HepG2 (cell line): ENCODE measurements around the gene DGKB. TPM values are rescaled to one million over a fixed set of nuclear protein-coding genes. Genes with fewer than 3 reads are reported as not detected.

Experiments used
- ATAC-seq: fragments of 200-7000 bp; cut with Tn5 transposase; 3 replicates; pipeline ENCODE4 v1.9.1; 2020; ENCODE audit warnings: mild to moderate bottlenecking, moderate library complexity
- BruUV-seq: library from RNA; stranded (reverse); fragments of 400-500 nt; replicated peaks from 2 replicates; lab custom pipeline; 2021; lab: Mats Ljungman, UMichigan
- CTCF ChIA-PET: fragments of 300-600 bp; formaldehyde crosslinking; extraction: SDS; loops from one replicate; lab custom pipeline; 2021; ENCODE audit warnings: low total read pairs, inconsistent platforms, low intra/inter-chr PET ratio; lab: Yijun Ruan, JAX
- POLR2A ChIA-PET: fragments of 350-600 bp; sonication (Branson Sonifier 250); formaldehyde crosslinking; loops from one replicate; lab custom pipeline; 2020; ENCODE audit warnings: antibody characterized with exemption, inconsistent platforms; lab: Yijun Ruan, JAX
- DNase-seq: peaks from one replicate; pipeline ENCODE4 v3.0.0-alpha.2; 2015; ENCODE audit warnings: low spot score
- FAIRE-seq: peaks from 3 replicates; lab custom pipeline; 2011; peaks lifted over from hg19 to GRCh38; lab: Jason Lieb, UNC
- H2AFZ ChIP-seq: one replicate; pipeline ENCODE4 v1.6.1; 2011; ENCODE audit warnings: low read length, inconsistent platforms
- H3K27ac ChIP-seq: fragments of 300-600 bp; 3 replicates; pipeline ENCODE4 v1.8.0; 2011; ENCODE audit warnings: mixed run types, mild to moderate bottlenecking, mixed read lengths, low read length, inconsistent platforms; ENCODE audit not compliant: insufficient read depth; ENCODE audit errors: extremely low read length
- H3K27me3 ChIP-seq, 2 experiments: fragments of 200-600 bp in 1 of 2; 2 replicates in 1 of 2; 3 replicates in 1 of 2; pipeline versions ENCODE4 v1.6.0 to v1.8.0; 2011; ENCODE audit warnings: low read length in 2 of 2, mild to moderate bottlenecking in 2 of 2, moderate library complexity in 2 of 2, inconsistent platforms in 1 of 2; ENCODE audit not compliant: insufficient read depth in 2 of 2, control insufficient read depth in 1 of 2
- H3K36me3 ChIP-seq, 2 experiments: fragments of 200-600 bp in 1 of 2; replicated peaks in 1 of 2; 2 replicates in 1 of 2; 3 replicates in 1 of 2; pipeline versions ENCODE4 v1.5.1 to v1.8.0; 2011; ENCODE audit warnings: low read length in 2 of 2, inconsistent platforms in 1 of 2; ENCODE audit not compliant: insufficient read depth in 2 of 2, control insufficient read depth in 1 of 2
- H3K4me1 ChIP-seq: 2 replicates; pipeline ENCODE4 v1.5.1; 2012; ENCODE audit warnings: low read length, inconsistent platforms; ENCODE audit not compliant: insufficient read depth
- H3K4me2 ChIP-seq: 2 replicates; pipeline ENCODE4 v1.6.0; 2011; ENCODE audit warnings: low read depth, low read length, inconsistent platforms
- H3K4me3 ChIP-seq, 3 experiments: fragments of 200-600 bp in 1 of 3; sonication (generic), shearing (Covaris generic) in 1 of 3; replicated peaks in 1 of 3; 2 replicates each; pipeline ENCODE4 v1.5.1; 2011 to 2016; ENCODE audit warnings: low read length in 3 of 3, inconsistent platforms in 2 of 3, low read depth in 2 of 3, mild to moderate bottlenecking in 2 of 3, control low read depth in 1 of 3, mixed read lengths in 1 of 3; ENCODE audit not compliant: insufficient read depth in 1 of 3
- H3K79me2 ChIP-seq: one replicate; pipeline ENCODE4 v1.6.1; 2011; ENCODE audit warnings: low read length, inconsistent platforms; ENCODE audit not compliant: insufficient read depth
- H3K9ac ChIP-seq: 2 replicates; pipeline ENCODE4 v1.6.0; 2011; ENCODE audit warnings: mild to moderate bottlenecking, low read depth, low read length, inconsistent platforms; ENCODE audit not compliant: insufficient read depth
- H3K9me3 ChIP-seq: 2 replicates; pipeline ENCODE4 v1.5.1; 2012; ENCODE audit warnings: mild to moderate bottlenecking, low read length
- H4K20me1 ChIP-seq: 2 replicates; pipeline ENCODE4 v1.6.0; 2011; ENCODE audit warnings: inconsistent platforms, mild to moderate bottlenecking, low read length, moderate library complexity; ENCODE audit not compliant: insufficient read depth
- ATF3 ChIP-seq: sonication (generic); formaldehyde crosslinking; IDR thresholded peaks from 2 replicates; pipeline ENCODE4 v1.4.0; 2020; ENCODE audit warnings: missing genetic modification reagents
- KDM1A ChIP-seq: IDR thresholded peaks from 2 replicates; pipeline ENCODE4 v1.6.1; 2016; ENCODE audit warnings: missing compliant biosample characterization
- MYNN ChIP-seq: sonication (generic); formaldehyde crosslinking; IDR thresholded peaks from 2 replicates; pipeline ENCODE4 v1.4.0; 2020; ENCODE audit warnings: mild to moderate bottlenecking, low read depth, missing genetic modification reagents
- NFKB2 ChIP-seq: sonication (generic); formaldehyde crosslinking; IDR thresholded peaks from 2 replicates; pipeline ENCODE4 v1.4.0; 2020; ENCODE audit warnings: missing genetic modification reagents, borderline replicate concordance
- RARG ChIP-seq: sonication (generic); formaldehyde crosslinking; IDR thresholded peaks from 2 replicates; pipeline ENCODE4 v1.4.0; 2020; ENCODE audit warnings: low read depth, mild to moderate bottlenecking, missing genetic modification reagents
- TERF1 ChIP-seq: sonication (generic); formaldehyde crosslinking; IDR thresholded peaks from 2 replicates; pipeline ENCODE4 v1.8.0; 2022; ENCODE audit warnings: mild to moderate bottlenecking, missing genetic modification reagents, moderate library complexity
- ZBTB44 ChIP-seq: sonication (generic); formaldehyde crosslinking; IDR thresholded peaks from 2 replicates; pipeline ENCODE4 v1.4.0; 2020; ENCODE audit warnings: missing genetic modification reagents
- ZFX ChIP-seq: sonication (generic); formaldehyde crosslinking; IDR thresholded peaks from 2 replicates; pipeline ENCODE4 v1.4.0; 2020; ENCODE audit warnings: mild to moderate bottlenecking, low read depth, missing genetic modification reagents, moderate library complexity
- ZNF138 ChIP-seq: sonication (generic); formaldehyde crosslinking; IDR thresholded peaks from 2 replicates; pipeline ENCODE4 v1.5.0; 2020; ENCODE audit warnings: mild to moderate bottlenecking, low read depth, missing genetic modification reagents
- ZNF446 ChIP-seq: sonication (generic); formaldehyde crosslinking; IDR thresholded peaks from 2 replicates; pipeline ENCODE4 v1.5.0; 2020; ENCODE audit warnings: mild to moderate bottlenecking, missing genetic modification reagents
- ZNF513 ChIP-seq: sonication (generic); formaldehyde crosslinking; conservative IDR thresholded peaks from 2 replicates; pipeline ENCODE4 v1.5.0; 2020; ENCODE audit warnings: missing genetic modification reagents
- ZNF572 ChIP-seq: sonication (generic); formaldehyde crosslinking; IDR thresholded peaks from 2 replicates; pipeline ENCODE4 v1.5.1; 2020; ENCODE audit warnings: mild to moderate bottlenecking, missing genetic modification reagents
- WGBS: methylation state at CpG from one replicate; pipeline ENCODE4 v1.1.6; 2017; ENCODE audit warnings: low lambda C conversion rate; 5-methylcytosine and 5-hydroxymethylcytosine counted together
- in situ Hi-C: cut with HindIII; loops from 2 replicates; pipeline ENCODE4 v1.10.0; 2017; ENCODE audit warnings: low pct_unique_long_range_greater_than_20kb; ENCODE audit not compliant: extremely low pct_ligation_motif_present
- intact Hi-C: fragments of 100-400 bp; cut with micrococcal nuclease; formaldehyde crosslinking; loops from one replicate; pipeline ENCODE4 v1.10.0; 2022; ENCODE audit not compliant: unreplicated experiment
- polyA plus RNA-seq, 8 experiments: library from polyadenylated mRNA; depleted of rRNA in 3 of 8; stranded (reverse) in 7 of 8; unstranded in 1 of 8; fragments of >200 nt; fragmentation: Illumina TruSeq in 4 of 8; extraction: Trizol in 4 of 8; gene quantifications; 2 replicates each; pipeline versions ENCODE4 v1.2.1 to v1.2.3, GENCODE V29; 2011 to 2016; ENCODE audit warnings: low read depth in 4 of 8, missing spikeins in 1 of 8, mixed read lengths in 1 of 8; ENCODE audit not compliant: insufficient read depth in 1 of 8
- total RNA-seq, 5 experiments: library from RNA; depleted of rRNA; stranded (reverse); fragments of >200 nt; fragmentation: Illumina TruSeq; extraction: Trizol; gene quantifications; 2 replicates each; pipeline ENCODE4 v1.2.3, GENCODE V29; 2016; ENCODE audit warnings: low read depth in 1 of 5

The DGKB gene
- total and polyA plus RNA-seq, 2 of the 13 experiments (the other 11 are each of a cell fraction or from before 2014, with no cell fraction given) = not detected

GRCh38 chr7:14765731-14766130 is 136.8 kb downstream of the DGKB start:
- in situ Hi-C loops (no loop called here), intact Hi-C loops (no loop called here)
- Histone ChIP-seq H3K9ac (no peak overlapping the region), H3K79me2 (no peaks in the 10 kb centered on the region), H4K20me1 (no peaks in the 10 kb centered on the region), H3K9me3 (peaks cover 59% of the 10 kb centered on the region), H3K4me2 (no peak overlapping the region), H3K27me3 (no peaks in the 10 kb centered on the region), H3K4me1 (no peaks in the 10 kb centered on the region), H3K27ac (no peak overlapping the region), H2AFZ (no peak overlapping the region), H3K36me3 (no peaks in the 10 kb centered on the region), H3K4me3 (no peak overlapping the region)
- BruUV-seq = no TSS peak
- ATAC-seq (no peak), FAIRE-seq (no peak), DNase-seq (no peak)
- ChIA-PET POLR2A (no interaction called here), CTCF (no interaction called here)
- WGBS = 2% methylated on average over 2 of the region's 2 CpGs
- TF ChIP-seq ZFX (CRISPR knock-in tag) (no peak), KDM1A (no peak), TERF1 (CRISPR knock-in tag) (no peak), ATF3 (CRISPR knock-in tag) (no peak), ZNF138 (CRISPR knock-in tag) (no peak), ZBTB44 (CRISPR knock-in tag) (no peak), ZNF513 (CRISPR knock-in tag) (no peak), RARG (CRISPR knock-in tag) (no peak), ZNF572 (CRISPR knock-in tag) (no peak), NFKB2 (CRISPR knock-in tag) (no peak), ZNF446 (no peak), MYNN (CRISPR knock-in tag) (no peak)
